K562 (cell line): ENCODE measurements around the gene HSD17B1. TPM values are rescaled to one million over a fixed set of nuclear protein-coding genes. Genes with fewer than 3 reads are reported as not detected.

ENCODE experiments used
- CEBPG ChIP-seq, 3 experiments: fragments of 200-800 bp in 1 of 3; sonication (Bioruptor generic) in 1 of 3; sonication (generic) in 1 of 3; formaldehyde crosslinking in 1 of 3; IDR thresholded peaks in 2 of 3; conservative IDR thresholded peaks in 1 of 3; 2 replicates each; pipeline versions ENCODE4 v1.6.1 to v1.8.0; 2016 to 2022; ENCODE audit warnings: missing compliant biosample characterization in 2 of 3, missing genetic modification characterization in 2 of 3, mild to moderate bottlenecking in 1 of 3, missing genetic modification reagents in 1 of 3
- CREM ChIP-seq: IDR thresholded peaks from 2 replicates; pipeline ENCODE4 v1.6.1; 2014; ENCODE audit warnings: antibody characterized with exemption, low read depth
- DNMT1 ChIP-seq: fragments of 450-650 bp; IDR thresholded peaks from 2 replicates; pipeline ENCODE4 v1.6.1; 2016; ENCODE audit warnings: antibody characterized with exemption, mild to moderate bottlenecking
- DPF2 ChIP-seq: fragments of 450-650 bp; IDR thresholded peaks from 2 replicates; pipeline ENCODE4 v1.6.1; 2016
- FOXM1 ChIP-seq, 2 experiments: fragments of 450-650 bp in 1 of 2; sonication (generic) in 1 of 2; formaldehyde crosslinking in 1 of 2; IDR thresholded peaks; 2 replicates each; pipeline versions ENCODE4 v1.6.1 to v1.9.0; 2017 to 2022; ENCODE audit warnings: low read depth in 2 of 2, mild to moderate bottlenecking in 2 of 2, missing genetic modification reagents in 1 of 2, moderate library complexity in 1 of 2
- HES1 ChIP-seq: fragments of 450-650 bp; IDR thresholded peaks from 2 replicates; pipeline ENCODE4 v1.6.1; 2016; ENCODE audit warnings: low read depth, mild to moderate bottlenecking, moderate library complexity
- IRF2 ChIP-seq: sonication (generic); formaldehyde crosslinking; IDR thresholded peaks from 2 replicates; pipeline ENCODE4 v1.8.1; 2022; ENCODE audit warnings: mild to moderate bottlenecking, missing genetic modification reagents
- KLF13 ChIP-seq: fragments of 450-650 bp; IDR thresholded peaks from 2 replicates; pipeline ENCODE4 v1.6.1; 2016; ENCODE audit warnings: missing genetic modification characterization, low read depth, mild to moderate bottlenecking, missing compliant biosample characterization, moderate library complexity, borderline replicate concordance
- NR3C1 ChIP-seq: sonication (generic); formaldehyde crosslinking; IDR thresholded peaks from 2 replicates; pipeline ENCODE4 v1.8.1; 2022; ENCODE audit warnings: missing genetic modification reagents
- NR4A1 ChIP-seq, 2 experiments: fragments of 250-450 bp in 1 of 2; fragments of 450-650 bp in 1 of 2; sonication (Bioruptor Pico) in 1 of 2; IDR thresholded peaks; 2 replicates each; pipeline versions ENCODE4 v1.4.0 to v1.6.1; 2016 to 2020; ENCODE audit warnings: mild to moderate bottlenecking in 2 of 2, missing compliant biosample characterization in 1 of 2, missing genetic modification characterization in 1 of 2, moderate library complexity in 1 of 2
- PPARD ChIP-seq: fragments of 250-450 bp; sonication (Bioruptor Pico); IDR thresholded peaks from 2 replicates; pipeline ENCODE4 v1.8.0; 2022; ENCODE audit warnings: inconsistent platforms, mild to moderate bottlenecking, moderate library complexity
- RBBP5 ChIP-seq: fragments of 200-600 bp; sonication (generic); IDR thresholded peaks from 2 replicates; pipeline ENCODE4 v1.6.1; 2012; ENCODE audit warnings: borderline replicate concordance, mild to moderate bottlenecking, low read length, control low read depth, inconsistent platforms; ENCODE audit not compliant: insufficient read depth, poor library complexity, severe bottlenecking
- RBFOX2 ChIP-seq: fragments of 200-400 bp; formaldehyde crosslinking; IDR thresholded peaks from 2 replicates; pipeline ENCODE4 v1.6.1; 2017; ENCODE audit warnings: low read depth, mild to moderate bottlenecking, low read length, moderate library complexity
- TGIF2 ChIP-seq: sonication (generic); formaldehyde crosslinking; IDR thresholded peaks from 2 replicates; pipeline ENCODE4 v1.8.1; 2022; ENCODE audit warnings: mild to moderate bottlenecking, missing genetic modification reagents, moderate library complexity
- ZFP36 ChIP-seq: fragments of 150-350 bp; IDR thresholded peaks from 2 replicates; pipeline ENCODE4 v1.6.1; 2018; ENCODE audit warnings: low read length, low read depth; ENCODE audit not compliant: partially characterized antibody
- ZNF407 ChIP-seq: fragments of 450-650 bp; IDR thresholded peaks from 2 replicates; pipeline ENCODE4 v1.6.1; 2016; ENCODE audit warnings: low read depth
- ZNF699 ChIP-seq: fragments of 250-450 bp; sonication (Bioruptor Pico); IDR thresholded peaks from 2 replicates; pipeline ENCODE4 v1.8.0; 2021; ENCODE audit warnings: mild to moderate bottlenecking, moderate library complexity; ENCODE audit not compliant: insufficient replicate concordance
- ZNF764 ChIP-seq: fragments of 250-450 bp; sonication (Bioruptor Pico); IDR thresholded peaks from 2 replicates; pipeline ENCODE4 v1.4.0; 2020; ENCODE audit warnings: low read depth, mild to moderate bottlenecking, moderate library complexity
- polyA plus RNA-seq, 8 experiments: library from polyadenylated mRNA; depleted of rRNA in 4 of 8; stranded (reverse) in 5 of 8; unstranded in 3 of 8; fragments of >200 nt; fragmentation: Nextera tagmentation in 2 of 8; fragmentation: Illumina TruSeq in 1 of 8; extraction: Ambion mirVana in 2 of 8; extraction: Trizol in 1 of 8; gene quantifications; 2 replicates each; pipeline versions ENCODE4 v1.2.1 to v1.2.3, GENCODE V29; 2011 to 2014; ENCODE audit warnings: inconsistent platforms in 1 of 8, missing spikeins in 1 of 8
- total RNA-seq, 7 experiments: library from RNA; depleted of rRNA in 6 of 7; stranded (reverse); fragments of >200 nt in 6 of 7; fragmentation: Illumina TruSeq in 2 of 7; extraction: Trizol in 2 of 7; gene quantifications; 2 replicates each; pipeline versions ENCODE4 v1.2.1 to v1.2.3, GENCODE V29; 2011 to 2021; ENCODE audit warnings: low replicate concordance in 1 of 7

The HSD17B1 gene
- total and polyA plus RNA-seq, 9 of the 15 experiments (the other 6 are each of a cell fraction or from before 2014, with no cell fraction given), result 0.55 to 21.1 (median 3.6) TPM

- no peak for TF ChIP-seq NR3C1 (CRISPR knock-in tag)
- no peak for TF ChIP-seq IRF2 (CRISPR knock-in tag)
- TF ChIP-seq ZNF407, result no peak
- TF ChIP-seq DNMT1, result no peak
- TF ChIP-seq KLF13 (tag), result no peak
- TF ChIP-seq ZNF699 (CRISPR knock-in tag), result no peak
- TF ChIP-seq NR4A1 (CRISPR knock-in tag; IDR thresholded peaks at IDR 0.05), result no peak
- TF ChIP-seq NR4A1 (tag; IDR thresholded peaks at IDR 0.05), result no peak
- TF ChIP-seq ZFP36, result no peak
- peak; percentile 46; the same call in 1 of the 2 replicates for TF ChIP-seq DPF2
- TF ChIP-seq ZNF764 (CRISPR knock-in tag), result no peak
- no peak for TF ChIP-seq FOXM1 (IDR thresholded peaks at IDR 0.05; ENCODE audit: low read depth)
- TF ChIP-seq FOXM1 (CRISPR knock-in tag; IDR thresholded peaks at IDR 0.05; ENCODE audit: low read depth), result no peak
- peak; percentile 78 for TF ChIP-seq RBFOX2
- TF ChIP-seq CREM, result 0 out of 2 replicates have a peak, but pooled peaks have one; percentile 27
- peak; percentile 72 for TF ChIP-seq RBBP5
- no peak for TF ChIP-seq PPARD (CRISPR knock-in tag)
- TF ChIP-seq HES1, result no peak
- TF ChIP-seq TGIF2, result no peak
- no peak for TF ChIP-seq CEBPG (CRISPR knock-in tag; IDR thresholded peaks at IDR 0.05)
- TF ChIP-seq CEBPG (tag; conservative IDR thresholded peaks at IDR 0.05 in 1 of 2, IDR thresholded peaks at IDR 0.05 in 1 of 2), result no peak
Measured at GRCh38 chr17:42536372-42537155, 16.2 kb upstream of the HSD17B1 start (continued).
